Thyroid gland (tissue), 4 donors: ENCODE measurements around the gene TMEM145.

Experiments
- CTCF ChIP-seq, 6 experiments: fragments of 200-600 bp in 3 of 6; fragments of 450-650 bp in 3 of 6; sonication (generic) in 3 of 6; IDR thresholded peaks; one replicate each; pipeline ENCODE4 v1.5.1; 2016 to 2019; ENCODE audit warnings: antibody characterized with exemption in 6 of 6, mild to moderate bottlenecking in 2 of 6, inconsistent platforms in 1 of 6, moderate library complexity in 1 of 6
- POLR2A ChIP-seq, 2 donors: fragments of 450-650 bp; IDR thresholded peaks; one replicate each; pipeline ENCODE4 v1.6.1; 2017; ENCODE audit warnings: antibody characterized with exemption in 2 of 2, mild to moderate bottlenecking in 2 of 2, moderate library complexity in 1 of 2

- no peak for TF ChIP-seq CTCF (IDR thresholded peaks at IDR 0.05)
- no peak for TF ChIP-seq POLR2A (IDR thresholded peaks at IDR 0.05)
Observed at GRCh38 chr19:42335971-42336370, 22.9 kb downstream of the TMEM145 start.
